KMS-11 (cell line): Measurements from ENCODE around the gene RMI2.

Source experiments
- H2AFZ ChIP-seq: fragments of 200-600 bp; sonication (generic); 2 replicates; pipeline ENCODE4 v1.6.1; 2016; ENCODE audit warnings: antibody characterized with exemption, mixed run types, low read depth
- H3K27ac ChIP-seq: fragments of 200-600 bp; sonication (generic); 2 replicates; pipeline ENCODE4 v1.6.1; 2016; ENCODE audit warnings: mild to moderate bottlenecking, mixed run types
- H3K27me3 ChIP-seq: fragments of 200-600 bp; sonication (generic); 2 replicates; pipeline ENCODE4 v1.6.1; 2017; ENCODE audit warnings: mild to moderate bottlenecking, low read depth, mixed run types, moderate library complexity; ENCODE audit not compliant: insufficient read depth
- H3K36me3 ChIP-seq: fragments of 200-600 bp; sonication (generic); 2 replicates; pipeline ENCODE4 v1.6.1; 2017; ENCODE audit warnings: mild to moderate bottlenecking, mixed run types; ENCODE audit not compliant: insufficient read depth
- H3K4me1 ChIP-seq: fragments of 200-600 bp; sonication (generic); 2 replicates; pipeline ENCODE4 v1.6.1; 2016; ENCODE audit warnings: mild to moderate bottlenecking, low read depth, mixed run types; ENCODE audit not compliant: poor library complexity, severe bottlenecking
- H3K4me2 ChIP-seq: fragments of 200-600 bp; sonication (generic); 2 replicates; pipeline ENCODE4 v1.7.0; 2016; ENCODE audit warnings: mild to moderate bottlenecking, mixed run types
- H3K4me3 ChIP-seq: fragments of 200-600 bp; sonication (generic); IDR thresholded peaks from 2 replicates; pipeline ENCODE4 v1.6.1; 2017; ENCODE audit warnings: low read depth, low read length, mixed read lengths; ENCODE audit not compliant: insufficient read depth
- H3K79me2 ChIP-seq: fragments of 200-600 bp; sonication (generic); 2 replicates; pipeline ENCODE4 v1.6.1; 2016; ENCODE audit warnings: low read depth, mixed run types; ENCODE audit not compliant: insufficient read depth
- H3K9ac ChIP-seq: fragments of 200-600 bp; sonication (generic); 2 replicates; pipeline ENCODE4 v1.6.1; 2016; ENCODE audit warnings: mild to moderate bottlenecking, mixed run types
- H4K20me1 ChIP-seq: fragments of 200-600 bp; sonication (generic); 2 replicates; pipeline ENCODE4 v1.6.1; 2016; ENCODE audit warnings: mild to moderate bottlenecking, mixed run types; ENCODE audit not compliant: insufficient read depth
- CTCF ChIP-seq: fragments of 200-600 bp; sonication (generic); conservative IDR thresholded peaks from 2 replicates; pipeline ENCODE4 v1.6.1; 2017; ENCODE audit warnings: low read depth, mild to moderate bottlenecking, antibody characterized with exemption, low read length, moderate library complexity, mixed read lengths

The RMI2 gene

GRCh38 chr16:11322823-11323222 lies 22.4 kb upstream of the RMI2 start:
- no peak overlapping the region for H3K4me2 ChIP-seq
- H3K27ac ChIP-seq: no peak overlapping the region
- no peak overlapping the region for H2AFZ ChIP-seq
- no peak overlapping the region for H3K9ac ChIP-seq
- no peaks in the 10 kb centered on the region for H3K79me2 ChIP-seq
- no peak for TF ChIP-seq CTCF
- no peak overlapping the region for H3K4me3 ChIP-seq
- H3K4me1 ChIP-seq: peaks cover 47% of the 10 kb centered on the region
- no peaks in the 10 kb centered on the region for H3K36me3 ChIP-seq
- H4K20me1 ChIP-seq: no peaks in the 10 kb centered on the region
- H3K27me3 ChIP-seq: no peaks in the 10 kb centered on the region

GRCh38 chr16:11323551-11324336 lies 21.5 kb upstream of the RMI2 start:
- Histone ChIP-seq H3K9ac (no peak overlapping the region), H3K27ac (no peak overlapping the region), H2AFZ (no peak overlapping the region)

GRCh38 chr16:11325404-11326083 lies 19.7 kb upstream of the RMI2 start:
- H4K20me1 ChIP-seq: no peaks in the 10 kb centered on the region
- no peaks in the 10 kb centered on the region for H3K79me2 ChIP-seq
- no peaks in the 10 kb centered on the region for H3K36me3 ChIP-seq
- no peak for TF ChIP-seq CTCF
- no peak overlapping the region for H2AFZ ChIP-seq
- H3K27me3 ChIP-seq: 0 out of 2 replicates have a peak, but pooled peaks cover under 1% of the 10 kb centered on the region
- no peak overlapping the region for H3K9ac ChIP-seq
- no peak overlapping the region for H3K4me3 ChIP-seq
- no peak overlapping the region for H3K4me2 ChIP-seq
- H3K27ac ChIP-seq: no peak overlapping the region
- peaks cover 56% of the 10 kb centered on the region for H3K4me1 ChIP-seq

More at GRCh38 chr16:11323551-11324336, 21.5 kb upstream of the RMI2 start:
- no peaks in the 10 kb centered on the region for H3K79me2 ChIP-seq
- H3K27me3 ChIP-seq: no peaks in the 10 kb centered on the region
- H3K36me3 ChIP-seq: no peaks in the 10 kb centered on the region
- H4K20me1 ChIP-seq: no peaks in the 10 kb centered on the region
- no peak for TF ChIP-seq CTCF
- H3K4me1 ChIP-seq: peaks cover 56% of the 10 kb centered on the region
- no peak overlapping the region for H3K4me2 ChIP-seq
- no peak overlapping the region for H3K4me3 ChIP-seq

- Histone ChIP-seq H3K4me3 (no peak overlapping the region), H2AFZ (no peak overlapping the region), H3K9ac (no peak overlapping the region), H3K27me3 (0 out of 2 replicates have a peak, but pooled peaks cover 4% of the 10 kb centered on the region), H3K4me1 (peaks cover 55% of the 10 kb centered on the region), H3K4me2 (no peak overlapping the region; the same call in 1 of the 2 replicates), H4K20me1 (no peaks in the 10 kb centered on the region), H3K79me2 (no peaks in the 10 kb centered on the region), H3K27ac (no peak overlapping the region), H3K36me3 (no peaks in the 10 kb centered on the region)
- no peak for TF ChIP-seq CTCF
Observed at GRCh38 chr16:11326084-11326736, 19.0 kb upstream of the RMI2 start.
